Activated CD4-positive, alpha-beta T cell treated with anti-CD3 and anti-CD28 coated beads, Interleukin-2, amount 10 ng/mL, durations not matched to agents 7 days and 5 days (primary cell): ENCODE measurements around the gene MPPED1. TPM values are rescaled to one million over a fixed set of nuclear protein-coding genes. Genes with fewer than 3 reads are reported as not detected.

Experiments used
- total RNA-seq, 2 experiments: library from RNA; stranded (reverse); gene quantifications; one replicate each; pipeline ENCODE4 v1.2.3, GENCODE V29; 2021

The MPPED1 gene
- total RNA-seq, 2 experiments from 2014 or later: not detected

Other genes with a start within 250 kb of the MPPED1 start
- gene TTLL12, start 224.9 kb upstream of the MPPED1 start, total RNA-seq: 10 to 100 TPM; 42.9 to 44.6 TPM
- not detected for gene SCUBE1, start 68.6 kb upstream of the MPPED1 start, total RNA-seq